ENCODE data around the gene TNRC18.

TNRC18 gene

DNA sequence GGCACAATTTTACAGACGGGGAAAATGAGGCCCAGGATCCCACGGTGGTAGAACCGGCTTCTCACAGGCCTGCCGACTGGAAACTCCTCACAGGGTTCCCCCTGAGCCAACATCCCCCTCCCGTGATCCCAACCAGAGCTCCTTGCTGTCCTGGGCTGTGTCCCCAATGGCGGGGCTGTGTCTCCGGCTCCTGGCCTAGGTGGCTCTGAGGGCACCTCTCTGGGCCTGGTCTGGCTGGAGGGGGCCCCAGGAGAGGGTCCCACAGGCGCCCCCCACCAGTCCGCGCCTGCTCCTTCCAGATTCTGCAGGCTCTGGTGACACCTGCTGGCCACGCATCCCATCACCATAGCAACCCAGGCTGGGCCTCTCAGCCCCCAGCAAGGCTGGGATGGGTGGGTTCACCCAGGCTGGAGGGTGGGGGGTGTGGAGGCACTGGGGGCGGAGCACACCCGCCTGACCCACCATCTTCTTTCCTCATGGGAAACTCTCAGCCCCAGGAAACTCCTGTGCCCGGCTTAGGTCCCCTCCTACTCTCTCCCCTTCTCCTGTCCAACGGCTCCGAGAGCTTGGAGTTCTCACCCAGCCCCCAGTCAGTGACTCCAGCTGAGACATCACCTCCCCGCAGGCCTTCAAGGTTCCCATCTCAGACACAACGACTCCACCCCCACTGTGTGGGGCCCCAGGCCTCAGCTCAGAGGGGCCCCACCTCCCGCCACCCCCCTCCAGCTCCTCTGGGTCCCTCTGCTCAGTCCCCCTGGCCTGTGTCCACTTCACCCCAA lies 27.1 kb upstream of the TNRC18 start:
- no peak for DNase-seq (ENCODE audit: insufficient read length, low spot score)
- FAIRE-seq: no peak
- peak; percentile 55 for TF ChIP-seq CTCF (IDR thresholded peaks at IDR 0.05; ENCODE audit: insufficient read depth, missing control alignments)

DNA sequence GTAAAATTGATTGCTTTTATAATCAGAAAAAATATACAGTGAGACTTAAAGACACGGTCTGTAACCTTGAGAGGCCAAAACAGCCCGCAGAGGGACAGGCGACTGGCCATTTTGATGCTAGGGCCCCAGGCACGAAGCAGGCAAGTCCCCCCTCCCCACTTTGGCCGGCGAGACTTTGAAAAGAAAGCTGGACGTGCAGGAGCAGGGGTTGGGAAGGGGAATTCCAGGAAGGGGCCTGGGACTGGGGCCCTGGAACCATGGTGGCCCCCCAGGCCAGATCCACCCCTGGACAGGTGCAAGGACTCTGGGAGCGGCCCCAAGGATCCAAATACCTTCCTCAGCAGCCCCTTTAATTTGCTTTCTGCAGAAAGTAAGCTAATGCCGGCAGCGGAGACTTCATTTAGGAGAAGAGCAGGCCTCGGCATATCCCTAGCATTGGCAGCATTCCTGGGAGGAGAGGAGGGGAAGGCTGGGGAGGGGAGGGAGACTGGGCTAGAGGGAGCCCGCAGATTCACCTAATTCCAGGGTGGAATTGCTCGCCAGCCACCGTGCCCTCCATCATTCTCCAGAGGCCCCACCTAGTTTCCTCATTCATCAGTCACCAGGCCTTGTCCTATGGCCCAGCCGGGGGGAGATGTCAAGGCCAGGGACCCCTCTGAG lies 24.9 kb upstream of the TNRC18 start:
- DNase-seq (ENCODE audit: insufficient read length, low spot score): no peak
- no peak for TF ChIP-seq CTCF (IDR thresholded peaks at IDR 0.05; ENCODE audit: insufficient read depth, missing control alignments)
- FAIRE-seq: no peak

DNA sequence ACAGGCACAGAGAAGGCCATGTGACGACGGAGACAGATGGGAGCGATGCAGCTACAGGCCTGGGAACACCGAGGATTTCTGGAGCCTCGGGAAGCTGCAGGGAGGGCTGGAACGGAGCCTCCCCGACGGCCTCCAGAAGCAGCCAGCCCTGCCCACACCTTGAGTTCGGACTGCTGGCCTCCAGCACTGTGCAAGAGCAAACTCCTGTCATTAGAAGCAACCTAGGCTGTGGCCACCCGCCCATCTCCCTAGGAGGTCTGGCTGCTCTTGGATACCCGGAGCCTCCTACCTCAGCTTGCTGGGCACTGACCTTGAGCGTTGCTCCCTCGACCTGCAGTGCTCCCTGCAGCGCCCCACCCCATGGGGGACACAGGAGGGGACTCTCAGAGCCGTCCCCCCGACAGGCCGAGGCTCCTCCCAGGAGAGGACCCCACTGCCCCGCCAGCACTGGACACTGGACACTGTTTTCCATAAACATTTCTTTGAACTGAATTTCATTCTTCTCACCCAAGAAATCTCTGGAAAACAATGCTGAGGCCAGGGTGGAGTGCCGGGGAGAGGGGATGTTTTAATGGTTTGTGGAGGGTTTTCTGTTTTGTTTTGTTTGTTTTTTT lies 22.5 kb upstream of the TNRC18 start:
- DNase-seq (ENCODE audit: insufficient read length, low spot score) (no peak), FAIRE-seq (no peak)
- TF ChIP-seq CTCF (IDR thresholded peaks at IDR 0.05; ENCODE audit: insufficient read depth, missing control alignments): no peak

GRCh38 chr7:5443678-5444077 lies 20.0 kb upstream of the TNRC18 start:
- no peak for TF ChIP-seq CTCF (IDR thresholded peaks at IDR 0.05; ENCODE audit: insufficient read depth, missing control alignments)
- FAIRE-seq (no peak), DNase-seq (ENCODE audit: insufficient read length, low spot score) (no peak)

GRCh38 chr7:5442757-5443305 lies 19.2 kb upstream of the TNRC18 start:
- TF ChIP-seq CTCF (IDR thresholded peaks at IDR 0.05; ENCODE audit: insufficient read depth, missing control alignments): no peak
- no peak for FAIRE-seq

GRCh38 chr7:5441840-5442503 lies 18.3 kb upstream of the TNRC18 start:
- DNase-seq (ENCODE audit: insufficient read length, low spot score) (no peak), FAIRE-seq (no peak)
- TF ChIP-seq CTCF (IDR thresholded peaks at IDR 0.05; ENCODE audit: insufficient read depth, missing control alignments): no peak

More at GRCh38 chr7:5442757-5443305, 19.2 kb upstream of the TNRC18 start:
- no peak for DNase-seq (ENCODE audit: insufficient read length, low spot score)
